ENCODE data around the gene BEND7.

The BEND7 gene

GRCh38 chr10:13515467-13515866, 13.3 kb downstream of the BEND7 start:
- Mint-ChIP-seq H3K4me3 (no peak overlapping the region), H3K9me3 (no peaks in the 10 kb centered on the region), H3K27me3 (peaks cover 42% of the 10 kb centered on the region), H3K4me1 (no peaks in the 10 kb centered on the region), H3K27ac (ENCODE audit: low read depth) (no peak overlapping the region), H3K36me3 (ENCODE audit: insufficient read depth) (no peaks in the 10 kb centered on the region)
- no peak for ATAC-seq (replicated peaks; ENCODE audit: extremely low read depth, poor library complexity, severe bottlenecking)
- no peak for DNase-seq (ENCODE audit: low spot score in 2 of 2)

GRCh38 chr10:13514296-13514695, 14.5 kb downstream of the BEND7 start:
- no peaks in the 10 kb centered on the region for H3K36me3 Mint-ChIP-seq (ENCODE audit: insufficient read depth)
- H3K27me3 Mint-ChIP-seq, result peaks cover 39% of the 10 kb centered on the region
- ATAC-seq (replicated peaks; ENCODE audit: extremely low read depth, poor library complexity, severe bottlenecking) (no peak), DNase-seq (ENCODE audit: low spot score in 2 of 2) (no peak)
- H3K9me3 Mint-ChIP-seq, result no peaks in the 10 kb centered on the region
- no peak overlapping the region for H3K4me3 Mint-ChIP-seq
- no peaks in the 10 kb centered on the region for H3K4me1 Mint-ChIP-seq
- H3K27ac Mint-ChIP-seq (ENCODE audit: low read depth), result no peak overlapping the region

GRCh38 chr10:13512564-13512963, 16.2 kb downstream of the BEND7 start:
- no peak overlapping the region for H3K4me3 Mint-ChIP-seq
- DNase-seq (ENCODE audit: low spot score in 2 of 2) (no peak), ATAC-seq (replicated peaks; ENCODE audit: extremely low read depth, poor library complexity, severe bottlenecking) (no peak)
- no peaks in the 10 kb centered on the region for H3K9me3 Mint-ChIP-seq
- H3K27me3 Mint-ChIP-seq, result peaks cover 55% of the 10 kb centered on the region
- no peaks in the 10 kb centered on the region for H3K4me1 Mint-ChIP-seq
- H3K27ac Mint-ChIP-seq (ENCODE audit: low read depth), result no peak overlapping the region
- no peaks in the 10 kb centered on the region for H3K36me3 Mint-ChIP-seq (ENCODE audit: insufficient read depth)

- H3K9me3 Mint-ChIP-seq, result no peaks in the 10 kb centered on the region
- no peaks in the 10 kb centered on the region for H3K4me1 Mint-ChIP-seq
- H3K27ac Mint-ChIP-seq (ENCODE audit: low read depth), result no peak overlapping the region
- DNase-seq (ENCODE audit: low spot score in 2 of 2) (no peak), ATAC-seq (replicated peaks; ENCODE audit: extremely low read depth, poor library complexity, severe bottlenecking) (no peak)
- H3K36me3 Mint-ChIP-seq (ENCODE audit: insufficient read depth), result no peaks in the 10 kb centered on the region
- no peak overlapping the region for H3K4me3 Mint-ChIP-seq
- peaks cover 66% of the 10 kb centered on the region for H3K27me3 Mint-ChIP-seq
These were observed 17.4 kb downstream of the BEND7 start for GRCh38 chr10:13511409-13511808.

DNA sequence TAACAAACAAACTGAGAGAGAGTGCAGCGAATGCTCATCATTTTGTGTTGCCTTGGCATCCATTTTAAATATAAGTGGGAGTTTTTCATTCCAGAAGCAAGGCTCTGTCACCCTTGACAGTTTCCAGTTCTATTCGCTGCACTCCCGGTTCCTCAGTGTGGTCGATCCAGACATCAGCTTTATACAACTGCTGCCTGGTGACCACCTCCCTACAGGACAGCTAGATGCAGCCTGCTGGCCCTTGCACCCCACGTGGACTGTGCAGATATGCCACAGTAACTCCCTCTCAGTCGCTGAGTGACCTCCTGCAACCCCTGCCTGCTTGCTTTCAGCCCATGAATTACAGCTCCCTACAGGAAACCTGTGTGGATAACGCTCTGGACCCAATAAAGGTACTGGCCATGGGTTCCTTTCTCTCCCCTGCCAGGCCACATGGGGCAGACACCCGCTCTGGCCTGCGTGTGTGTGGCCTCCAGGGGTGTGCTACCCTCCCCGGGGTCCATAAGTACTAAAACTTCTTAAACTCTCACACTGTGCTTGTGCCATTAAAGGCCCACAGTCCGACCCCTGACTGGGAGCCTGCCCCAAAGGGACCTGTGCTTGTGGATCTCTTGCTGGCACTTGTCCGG, 23.6 kb downstream of the BEND7 start:
- Mint-ChIP-seq H3K27ac (ENCODE audit: low read depth) (no peak overlapping the region), H3K36me3 (ENCODE audit: insufficient read depth) (no peaks in the 10 kb centered on the region), H3K4me3 (no peak overlapping the region), H3K9me3 (no peaks in the 10 kb centered on the region), H3K27me3 (peaks cover 76% of the 10 kb centered on the region), H3K4me1 (no peaks in the 10 kb centered on the region)
- no peak for ATAC-seq (replicated peaks; ENCODE audit: extremely low read depth, poor library complexity, severe bottlenecking)
- DNase-seq (ENCODE audit: low spot score in 2 of 2), result no peak

GRCh38 chr10:13503745-13504463, 24.9 kb downstream of the BEND7 start:
- no peaks in the 10 kb centered on the region for H3K9me3 Mint-ChIP-seq
- no peaks in the 10 kb centered on the region for H3K4me1 Mint-ChIP-seq

DNA sequence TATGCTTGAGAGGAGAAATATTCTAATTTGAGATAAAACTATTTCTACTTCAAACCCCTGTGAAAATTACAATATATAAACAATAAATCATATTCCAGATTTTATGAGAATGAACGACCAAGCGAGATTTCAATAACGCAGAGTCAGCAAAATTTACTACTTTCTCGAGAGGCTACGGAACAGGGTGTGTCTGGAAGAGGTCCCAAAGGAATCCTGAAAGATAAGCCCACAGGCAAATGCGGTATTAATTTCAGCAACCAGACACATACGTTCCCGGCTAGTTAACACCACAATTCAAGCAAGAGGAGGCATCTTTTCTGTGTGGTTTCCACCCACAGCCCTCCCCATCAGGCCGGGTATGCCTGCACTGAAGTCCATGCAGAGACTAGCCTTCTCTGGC, 26.4 kb downstream of the BEND7 start:
- Mint-ChIP-seq H3K27ac (ENCODE audit: low read depth) (no peak overlapping the region), H3K27me3 (peaks cover 58% of the 10 kb centered on the region), H3K4me3 (no peak overlapping the region)

More at GRCh38 chr10:13503745-13504463, 24.9 kb downstream of the BEND7 start:
- ATAC-seq (replicated peaks; ENCODE audit: extremely low read depth, poor library complexity, severe bottlenecking) (no peak), DNase-seq (ENCODE audit: low spot score in 2 of 2) (no peak)
- Mint-ChIP-seq H3K27ac (ENCODE audit: low read depth) (no peak overlapping the region), H3K4me3 (no peak overlapping the region), H3K27me3 (peaks cover 72% of the 10 kb centered on the region), H3K36me3 (ENCODE audit: insufficient read depth) (no peaks in the 10 kb centered on the region)

GRCh38 chr10:13500201-13500600, 28.6 kb downstream of the BEND7 start:
- ATAC-seq (replicated peaks; ENCODE audit: extremely low read depth, poor library complexity, severe bottlenecking) (no peak), DNase-seq (ENCODE audit: low spot score in 2 of 2) (no peak)
- H3K4me1 Mint-ChIP-seq, result no peaks in the 10 kb centered on the region
- H3K9me3 Mint-ChIP-seq, result no peaks in the 10 kb centered on the region
- no peak overlapping the region for H3K4me3 Mint-ChIP-seq
- H3K27ac Mint-ChIP-seq (ENCODE audit: low read depth), result no peak overlapping the region
- peaks cover 51% of the 10 kb centered on the region for H3K27me3 Mint-ChIP-seq
- no peaks in the 10 kb centered on the region for H3K36me3 Mint-ChIP-seq (ENCODE audit: insufficient read depth)

More for the DNA sequence above, 26.4 kb downstream of the BEND7 start:
- Mint-ChIP-seq H3K9me3 (no peaks in the 10 kb centered on the region), H3K4me1 (no peaks in the 10 kb centered on the region), H3K36me3 (ENCODE audit: insufficient read depth) (no peaks in the 10 kb centered on the region)
- ATAC-seq (replicated peaks; ENCODE audit: extremely low read depth, poor library complexity, severe bottlenecking), result no peak
- no peak for DNase-seq (ENCODE audit: low spot score in 2 of 2)

DNA sequence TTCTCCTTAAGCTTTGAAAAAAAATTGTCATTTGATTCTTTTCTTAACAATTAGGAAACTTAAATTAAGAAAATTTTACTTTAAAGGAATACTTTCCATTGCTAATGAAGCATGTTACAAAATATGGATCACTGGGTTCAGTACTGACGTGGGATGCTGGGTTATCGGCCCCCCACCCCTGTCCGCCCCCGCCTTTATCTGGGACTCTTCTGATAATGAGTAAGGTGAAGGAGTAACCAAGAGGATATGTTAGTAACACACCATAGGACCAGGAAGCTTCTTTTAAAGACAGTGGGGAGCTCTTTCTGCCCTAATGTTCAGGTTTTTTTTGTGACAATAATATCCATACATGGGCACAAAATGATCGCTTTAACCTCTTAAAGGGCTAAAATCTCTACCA, 29.7 kb downstream of the BEND7 start:
- Mint-ChIP-seq H3K9me3 (no peaks in the 10 kb centered on the region), H3K27ac (ENCODE audit: low read depth) (no peak overlapping the region), H3K4me3 (no peak overlapping the region), H3K27me3 (peaks cover 49% of the 10 kb centered on the region), H3K36me3 (ENCODE audit: insufficient read depth) (no peaks in the 10 kb centered on the region), H3K4me1 (no peaks in the 10 kb centered on the region)
- ATAC-seq (replicated peaks; ENCODE audit: extremely low read depth, poor library complexity, severe bottlenecking) (no peak), DNase-seq (ENCODE audit: low spot score in 2 of 2) (no peak)

GRCh38 chr10:13496931-13497330, 31.9 kb downstream of the BEND7 start:
- Mint-ChIP-seq H3K4me3 (no peak overlapping the region), H3K4me1 (no peaks in the 10 kb centered on the region), H3K9me3 (no peaks in the 10 kb centered on the region), H3K27ac (ENCODE audit: low read depth) (no peak overlapping the region), H3K36me3 (ENCODE audit: insufficient read depth) (no peaks in the 10 kb centered on the region), H3K27me3 (peaks cover 33% of the 10 kb centered on the region)
- DNase-seq (ENCODE audit: low spot score in 2 of 2) (no peak), ATAC-seq (replicated peaks; ENCODE audit: extremely low read depth, poor library complexity, severe bottlenecking) (no peak)

DNA sequence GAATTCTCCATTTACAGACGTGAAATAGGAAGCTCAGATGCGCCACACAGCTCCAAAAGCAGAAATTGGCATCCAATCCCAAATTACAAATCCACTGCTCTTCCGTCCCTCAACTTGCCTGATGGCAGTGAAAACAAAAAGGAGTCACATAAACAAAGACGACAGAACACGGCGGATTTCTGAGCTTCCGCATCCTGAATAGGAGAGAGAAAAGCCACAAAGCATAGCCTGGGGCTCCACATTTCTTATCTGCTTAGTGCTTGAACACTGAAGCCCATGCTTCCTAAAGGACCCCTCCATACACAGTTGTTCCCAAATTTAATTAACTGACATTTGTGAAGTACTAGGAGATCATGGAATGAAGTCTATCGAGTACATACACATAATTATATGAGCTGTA, 32.6 kb downstream of the BEND7 start:
- ATAC-seq (replicated peaks; ENCODE audit: extremely low read depth, poor library complexity, severe bottlenecking) (no peak), DNase-seq (ENCODE audit: low spot score in 2 of 2) (no peak)
- Mint-ChIP-seq H3K4me1 (no peaks in the 10 kb centered on the region), H3K27me3 (peaks cover 33% of the 10 kb centered on the region), H3K27ac (ENCODE audit: low read depth) (no peak overlapping the region), H3K4me3 (no peak overlapping the region), H3K36me3 (ENCODE audit: insufficient read depth) (peaks cover 1% of the 10 kb centered on the region), H3K9me3 (no peaks in the 10 kb centered on the region)

- H3K4me1 Mint-ChIP-seq, result no peaks in the 10 kb centered on the region
- no peaks in the 10 kb centered on the region for H3K9me3 Mint-ChIP-seq
- H3K27me3 Mint-ChIP-seq, result peaks cover 34% of the 10 kb centered on the region
- no peak overlapping the region for H3K27ac Mint-ChIP-seq (ENCODE audit: low read depth)
- ATAC-seq (replicated peaks; ENCODE audit: extremely low read depth, poor library complexity, severe bottlenecking) (no peak), DNase-seq (ENCODE audit: low spot score in 2 of 2) (no peak)
- H3K36me3 Mint-ChIP-seq (ENCODE audit: insufficient read depth), result peaks cover 1% of the 10 kb centered on the region
- H3K4me3 Mint-ChIP-seq, result no peak overlapping the region
These were observed 36.2 kb downstream of the BEND7 start for GRCh38 chr10:13492493-13493180.
